Astrocyte of the spinal cord (primary cell): ENCODE measurements around the gene PEX6.

Experiments
- DNase-seq: peaks from one replicate; pipeline ENCODE4 v3.0.0; 2011; ENCODE audit warnings: low read depth, low spot score
- H3K4me3 ChIP-seq: 2 replicates; pipeline ENCODE4 v1.5.1; 2011; ENCODE audit warnings: low read depth, mild to moderate bottlenecking, low read length, moderate library complexity
- CTCF ChIP-seq: IDR thresholded peaks from 2 replicates; pipeline ENCODE4 v1.5.1; 2012; ENCODE audit warnings: low read depth, mild to moderate bottlenecking, low read length, inconsistent platforms
- in situ Hi-C: cut with HindIII; loops from 2 replicates; pipeline ENCODE4 v1.10.0; 2017; ENCODE audit warnings: low sequenced_read_pairs

Gene PEX6

GRCh38 chr6:42996513-42996912 lies 17.5 kb upstream of the PEX6 start:
- TF ChIP-seq CTCF = no peak
- no peak overlapping the region for H3K4me3 ChIP-seq
- no peak for DNase-seq
- in situ Hi-C loops = no loop called here

GRCh38 chr6:42993445-42993844 lies 14.5 kb upstream of the PEX6 start:
- no peak for TF ChIP-seq CTCF
- H3K4me3 ChIP-seq = no peak overlapping the region
- DNase-seq = no peak
- in situ Hi-C loops = no loop called here

GRCh38 chr6:42989923-42990322 lies 10.9 kb upstream of the PEX6 start:
- in situ Hi-C loops = no loop called here
- no peak for DNase-seq
- TF ChIP-seq CTCF = no peak
- H3K4me3 ChIP-seq = no peak overlapping the region

- TF ChIP-seq CTCF = no peak
- in situ Hi-C loops = no loop called here
- H3K4me3 ChIP-seq = no peak overlapping the region
- DNase-seq = peak; percentile 14
Measured at GRCh38 chr6:42988486-42989020, 9.6 kb upstream of the PEX6 start.

GRCh38 chr6:42987533-42988451 lies 8.8 kb upstream of the PEX6 start:
- TF ChIP-seq CTCF = no peak

GRCh38 chr6:42984924-42985475 lies 6.0 kb upstream of the PEX6 start:
- peak overlapping the region; percentile 73 for H3K4me3 ChIP-seq
- TF ChIP-seq CTCF = no peak
- no peak for DNase-seq
- in situ Hi-C loops = no loop called here

More at GRCh38 chr6:42987533-42988451, 8.8 kb upstream of the PEX6 start:
- DNase-seq = no peak
- in situ Hi-C loops = no loop called here
- H3K4me3 ChIP-seq = no peak overlapping the region
